Erythroblast (primary cell): ENCODE results near the gene NTSR1.

Source experiments
- GATA1 ChIP-seq: IDR thresholded peaks from 2 replicates; pipeline ENCODE4 v1.6.1; 2011; ENCODE audit warnings: low read depth, mild to moderate bottlenecking, control low read depth, low read length, moderate library complexity
- POLR2A ChIP-seq: IDR thresholded peaks from 2 replicates; pipeline ENCODE4 v1.6.1; 2011; ENCODE audit warnings: mild to moderate bottlenecking, low read length

DNA sequence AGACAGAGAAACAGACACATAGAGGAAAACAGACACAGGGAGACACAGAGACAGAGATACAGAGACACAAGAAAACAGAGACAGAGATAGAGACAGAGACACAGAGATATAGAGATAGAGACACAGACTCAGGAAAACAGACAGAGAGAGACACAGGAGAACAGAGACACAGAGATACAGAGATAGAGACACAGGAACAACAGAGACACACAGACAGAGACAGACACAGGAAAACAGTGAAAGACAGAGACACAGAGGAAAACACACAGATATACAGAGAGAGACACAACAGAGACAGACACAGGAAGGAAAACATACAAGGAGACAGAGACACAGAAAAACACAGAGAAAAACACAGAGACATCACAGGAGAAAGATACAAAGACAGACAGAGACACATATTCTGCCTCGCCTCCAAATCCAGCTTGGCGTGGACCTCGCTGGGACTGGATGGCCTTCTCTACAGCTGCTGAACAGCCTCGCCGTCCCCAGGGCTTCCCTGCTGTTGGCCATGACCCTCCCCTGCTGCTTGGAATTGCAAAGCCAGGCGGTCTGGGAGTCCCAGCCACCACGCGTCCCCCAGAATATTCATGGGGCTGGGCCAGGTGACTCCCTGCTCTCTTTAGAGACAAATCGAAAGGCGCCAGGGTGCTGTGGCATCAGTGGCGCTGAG, 36.8 kb downstream of the NTSR1 start:
- TF ChIP-seq POLR2A = no peak
- TF ChIP-seq GATA1 = no peak
